Stimulated activated CD4-positive, alpha-beta T cell treated with anti-CD3 and anti-CD28 coated beads, Interleukin-1b, Interleukin-23, amount 100 ng/mL, for 48 hours (primary cell): Measurements from ENCODE around the gene B4GAT1.
"Not testable (repeated sequence)": the region's sequence is repeated elsewhere in the genome, so short reads cannot be mapped to it uniquely, and the experiment has no call there.

ENCODE experiments used
- DNase-seq: peaks from one replicate; pipeline ENCODE4 v3.0.0-alpha.2; 2020

The B4GAT1 gene

DNA sequence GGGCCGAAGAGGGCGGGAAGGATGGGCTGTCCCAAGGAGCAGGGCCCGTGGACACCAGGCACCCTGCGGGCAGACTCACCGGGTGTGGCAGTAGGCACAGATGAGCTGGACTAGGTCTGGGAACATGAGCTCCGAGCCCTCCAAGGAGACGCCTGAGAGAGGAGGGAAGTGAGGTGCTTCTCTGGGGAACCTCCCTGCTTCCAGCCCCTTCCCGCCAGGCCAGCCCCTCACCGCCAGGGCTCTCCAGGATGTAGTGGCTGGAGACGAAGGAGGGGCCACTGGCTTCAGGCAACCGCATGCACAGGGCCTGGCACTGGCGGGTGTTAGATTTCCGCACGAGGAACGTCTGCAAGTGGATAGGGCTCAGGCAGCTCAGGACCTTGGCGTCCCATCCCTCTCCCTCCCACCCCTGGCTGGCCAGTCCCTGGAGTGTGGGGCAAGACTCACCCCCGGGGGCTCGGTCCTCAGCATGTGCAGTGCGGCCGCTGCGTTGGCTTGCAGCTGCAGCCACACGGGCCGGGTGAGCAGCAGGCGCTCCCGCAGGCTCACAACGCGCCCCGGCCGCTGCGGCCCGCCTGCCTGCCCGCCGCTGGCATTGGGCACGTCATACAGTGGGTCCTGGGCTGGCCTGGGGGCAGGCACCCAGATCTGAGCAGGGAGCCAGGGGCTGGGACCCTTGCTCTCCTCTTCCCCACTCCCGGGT is 11.7 kb downstream of the B4GAT1 start:
- DNase-seq: no peak

DNA sequence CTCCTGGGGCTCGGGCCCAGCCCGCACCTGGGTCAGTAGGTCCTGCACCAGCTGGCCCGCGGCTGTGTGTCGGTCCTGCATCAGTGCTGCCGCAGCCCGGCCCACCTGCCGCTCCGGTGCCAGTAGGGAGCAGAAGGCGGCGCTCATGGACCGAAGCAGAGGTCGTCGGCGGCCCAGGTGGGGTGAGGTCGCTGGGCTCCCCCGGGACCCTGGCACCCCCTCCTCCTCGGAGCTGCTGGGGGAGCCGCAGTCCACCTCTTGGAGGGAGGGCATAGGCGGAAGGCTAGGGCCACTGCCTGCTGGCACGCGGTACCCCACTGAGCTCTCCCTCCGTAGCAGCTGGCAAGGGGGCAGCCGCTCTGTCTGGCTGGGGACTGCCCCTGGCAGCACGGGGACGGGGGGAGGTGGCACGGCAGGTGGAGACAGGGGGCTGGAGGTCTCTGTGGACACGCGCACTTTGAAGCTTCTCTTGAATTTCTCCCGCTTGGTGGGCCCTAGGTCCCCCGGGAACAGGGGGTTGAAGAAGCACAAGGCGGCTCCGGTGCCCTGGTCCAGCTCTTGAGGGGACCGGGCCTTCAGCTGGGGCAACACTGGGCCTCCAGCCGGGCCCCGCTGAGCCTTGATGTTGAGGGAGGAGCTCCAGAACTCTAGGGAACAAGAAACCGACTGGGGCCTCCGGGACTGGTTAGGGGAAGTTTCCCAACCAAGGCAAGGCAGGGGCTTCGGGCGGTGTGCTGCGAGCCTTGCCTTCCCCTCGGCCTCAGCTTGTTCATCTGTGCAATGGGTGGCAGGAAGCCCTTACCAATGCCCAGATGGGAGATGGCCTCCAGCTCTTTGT is 12.6 kb downstream of the B4GAT1 start:
- no peak for DNase-seq

DNA sequence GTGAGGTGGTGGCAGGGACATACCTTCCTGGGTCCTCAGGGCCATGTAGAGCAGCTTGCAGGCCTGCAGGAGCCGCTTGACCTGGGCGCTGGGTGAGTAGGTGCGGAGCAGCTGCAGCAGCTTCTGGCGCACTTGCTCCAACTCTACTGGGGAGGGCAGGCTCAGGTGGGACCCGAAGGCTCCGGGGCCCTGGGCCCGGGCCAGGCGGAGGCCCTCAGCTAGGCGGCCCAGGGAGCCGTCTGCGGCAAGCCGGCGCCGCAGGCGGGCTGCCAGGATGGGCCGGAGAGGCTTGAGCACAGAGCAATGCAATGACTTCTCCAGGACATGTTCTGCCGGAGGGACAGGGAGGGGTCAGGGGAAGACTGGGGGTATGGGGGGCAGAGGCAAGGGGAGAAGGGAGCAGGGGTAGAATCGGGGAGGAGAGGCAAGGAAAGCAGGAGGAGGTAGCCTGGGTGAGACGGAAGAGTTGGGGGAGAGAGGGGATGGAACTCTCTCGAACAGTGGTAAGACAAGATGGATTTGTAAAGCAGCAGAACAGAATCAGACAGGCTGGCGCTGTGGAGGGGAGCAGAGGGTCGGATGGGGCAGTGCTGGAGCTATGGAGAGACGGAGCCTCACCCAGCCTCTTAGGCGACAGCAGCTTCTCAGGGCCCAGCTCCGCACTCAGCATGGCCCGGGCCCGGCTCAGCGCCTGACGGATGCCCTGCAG is 13.4 kb downstream of the B4GAT1 start:
- DNase-seq: no peak

DNA sequence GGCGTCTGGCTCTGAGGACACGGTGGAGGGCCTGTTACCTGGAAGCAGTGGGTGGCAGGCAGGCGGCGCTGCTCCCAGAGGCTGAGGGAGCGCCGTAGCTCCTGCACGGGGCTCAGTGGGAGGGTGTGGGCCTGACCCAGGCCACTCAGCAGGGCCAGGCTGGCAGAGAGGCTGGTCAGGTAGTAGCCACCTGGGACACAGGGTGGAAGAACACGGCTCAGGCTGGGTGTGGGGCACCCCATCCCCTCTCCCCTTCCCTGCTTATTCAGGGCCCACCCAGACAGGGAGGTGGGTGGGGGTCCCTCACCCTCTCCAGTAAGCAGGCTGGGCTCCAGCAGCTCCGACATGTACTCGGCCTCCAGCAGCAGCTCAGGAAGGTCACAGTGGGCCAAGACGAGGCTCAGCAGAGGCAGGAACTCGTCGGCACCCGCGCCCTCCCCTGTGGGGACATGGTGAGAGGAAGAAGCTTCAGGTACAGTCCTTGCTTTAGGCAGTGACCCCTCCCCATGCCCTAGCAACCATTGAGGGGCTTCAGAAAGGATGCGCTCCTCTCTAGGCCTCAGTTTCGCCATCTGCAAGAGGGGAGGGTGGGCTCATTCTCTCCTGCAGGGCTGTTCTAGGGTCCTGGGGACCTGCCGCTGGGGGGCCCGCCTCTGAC is 14.1 kb downstream of the B4GAT1 start:
- DNase-seq: no peak

DNA sequence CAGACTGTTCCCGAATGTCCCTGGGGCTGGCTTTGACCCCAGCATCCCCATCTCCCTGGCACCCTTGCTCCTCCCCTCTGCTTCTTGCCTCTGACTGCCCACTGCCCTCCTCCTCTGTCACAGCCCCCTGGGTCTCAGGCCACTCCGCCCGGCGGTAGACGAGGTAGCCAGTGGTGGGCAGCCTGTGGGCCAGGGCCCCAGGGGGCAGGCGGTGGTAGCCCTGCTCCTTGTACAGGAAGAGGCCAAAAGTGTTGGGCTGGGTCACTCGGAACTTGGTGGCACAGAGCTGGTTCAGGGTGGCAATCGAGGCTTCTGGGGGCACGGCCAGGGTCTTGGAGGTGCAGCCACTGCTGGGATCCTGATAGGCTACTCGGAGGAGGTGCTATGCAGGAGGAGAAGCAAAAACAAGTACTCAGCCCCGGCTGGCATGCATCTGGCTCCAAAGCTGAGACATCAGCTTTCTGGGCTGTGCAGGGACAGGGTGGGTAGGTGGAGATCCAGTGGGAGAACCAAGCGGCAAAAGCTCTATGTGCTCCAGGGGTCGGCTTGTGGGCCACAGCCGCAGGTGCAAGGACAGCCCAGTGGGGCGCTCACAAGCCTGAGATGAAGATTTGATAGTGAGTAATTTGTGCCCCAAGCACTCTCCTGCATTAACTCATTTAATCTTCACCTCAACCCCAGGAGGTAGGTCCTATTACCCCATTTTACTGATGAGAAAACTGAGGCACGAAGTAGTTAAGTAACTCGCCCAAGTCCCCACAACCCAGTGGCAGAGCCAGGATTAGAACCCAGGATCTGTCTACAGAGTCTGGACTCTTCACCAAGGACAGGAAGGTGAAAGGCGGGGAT is 14.8 kb downstream of the B4GAT1 start:
- DNase-seq: no peak

DNA sequence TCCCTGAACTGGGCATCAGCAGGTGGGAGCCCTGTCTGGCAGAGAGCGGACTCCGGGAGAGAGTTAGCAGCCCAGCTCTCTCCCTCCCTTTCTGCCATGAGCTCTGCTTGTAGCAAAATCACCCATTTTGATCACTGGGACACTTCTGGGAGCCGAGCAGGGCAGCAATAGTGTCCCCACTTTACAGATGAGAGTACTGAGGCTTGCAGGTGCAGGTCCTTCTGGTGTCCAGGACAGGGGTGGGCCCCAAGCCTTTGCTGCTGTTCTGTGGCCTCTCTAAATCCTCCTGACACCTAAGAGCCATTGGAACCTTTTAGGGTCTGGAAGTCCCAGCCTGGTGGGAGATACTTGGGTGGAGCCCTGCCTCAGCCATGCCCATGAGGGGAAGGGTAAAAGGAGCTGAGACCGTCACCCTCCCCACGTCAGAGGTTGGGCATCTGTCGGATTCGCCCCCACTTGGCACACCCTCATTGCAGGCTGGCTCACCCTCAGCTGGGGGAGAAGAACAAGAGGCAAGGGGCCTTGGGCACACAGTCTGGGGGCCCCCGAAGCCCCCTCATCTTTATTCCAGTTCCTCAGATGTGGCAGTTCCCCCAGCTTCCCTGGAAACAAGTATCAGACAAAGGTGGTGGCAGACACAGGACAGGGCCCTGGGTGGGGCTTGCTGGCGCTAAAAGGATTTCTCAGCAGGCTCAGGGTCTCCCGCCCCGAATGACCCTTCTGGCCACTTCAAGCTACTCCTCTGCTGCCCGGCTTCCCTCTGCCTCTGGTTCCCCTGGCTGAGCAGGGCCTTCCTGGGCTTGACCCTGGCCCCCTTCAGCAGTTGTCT is 15.7 kb downstream of the B4GAT1 start:
- no peak for DNase-seq

DNA sequence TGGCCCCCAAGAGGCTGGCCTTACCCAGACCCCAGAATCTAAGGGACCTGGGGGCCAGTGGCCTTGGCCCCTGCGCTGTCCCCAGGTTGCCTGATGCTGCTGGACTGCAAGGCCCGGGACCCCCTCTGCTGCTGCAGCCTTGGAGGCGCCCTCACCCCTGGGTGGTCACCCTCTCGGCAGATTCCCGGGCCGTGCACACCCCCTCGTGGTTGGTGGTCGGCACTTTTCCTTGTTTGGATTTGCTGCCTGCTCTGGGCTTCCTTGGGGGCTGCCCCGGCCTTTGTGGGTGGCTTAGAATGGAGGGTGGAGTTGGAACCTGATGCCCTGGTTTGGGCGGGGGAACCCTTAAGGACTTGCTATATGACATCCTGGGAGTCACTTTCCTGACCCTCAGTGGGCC is 16.5 kb downstream of the B4GAT1 start:
- DNase-seq: no peak

DNA sequence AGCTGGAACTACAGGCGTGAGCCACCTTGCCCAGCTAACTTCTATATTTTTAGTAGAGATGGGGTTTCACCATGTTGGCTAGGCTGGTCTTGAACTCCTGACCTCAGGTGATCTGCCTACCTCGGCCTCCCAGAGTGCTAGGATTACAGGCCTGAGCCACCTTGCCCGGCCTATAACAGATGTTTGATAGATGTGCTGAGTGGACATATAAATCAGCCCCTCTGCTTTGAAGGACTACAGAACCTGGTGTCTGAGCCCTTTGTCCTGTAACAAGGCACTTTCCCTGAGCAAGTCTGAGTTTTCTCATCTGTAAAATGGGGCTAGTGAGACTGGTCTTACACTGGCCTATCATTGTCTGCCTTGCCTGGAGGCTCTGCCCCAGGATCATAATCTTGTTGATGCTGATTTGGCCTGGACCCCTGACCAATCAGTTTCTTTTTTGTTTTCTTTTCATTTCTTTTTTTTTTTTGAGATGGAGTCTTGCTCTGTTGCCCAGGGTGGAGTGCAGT is 18.2 kb downstream of the B4GAT1 start:
- DNase-seq: no peak

DNA sequence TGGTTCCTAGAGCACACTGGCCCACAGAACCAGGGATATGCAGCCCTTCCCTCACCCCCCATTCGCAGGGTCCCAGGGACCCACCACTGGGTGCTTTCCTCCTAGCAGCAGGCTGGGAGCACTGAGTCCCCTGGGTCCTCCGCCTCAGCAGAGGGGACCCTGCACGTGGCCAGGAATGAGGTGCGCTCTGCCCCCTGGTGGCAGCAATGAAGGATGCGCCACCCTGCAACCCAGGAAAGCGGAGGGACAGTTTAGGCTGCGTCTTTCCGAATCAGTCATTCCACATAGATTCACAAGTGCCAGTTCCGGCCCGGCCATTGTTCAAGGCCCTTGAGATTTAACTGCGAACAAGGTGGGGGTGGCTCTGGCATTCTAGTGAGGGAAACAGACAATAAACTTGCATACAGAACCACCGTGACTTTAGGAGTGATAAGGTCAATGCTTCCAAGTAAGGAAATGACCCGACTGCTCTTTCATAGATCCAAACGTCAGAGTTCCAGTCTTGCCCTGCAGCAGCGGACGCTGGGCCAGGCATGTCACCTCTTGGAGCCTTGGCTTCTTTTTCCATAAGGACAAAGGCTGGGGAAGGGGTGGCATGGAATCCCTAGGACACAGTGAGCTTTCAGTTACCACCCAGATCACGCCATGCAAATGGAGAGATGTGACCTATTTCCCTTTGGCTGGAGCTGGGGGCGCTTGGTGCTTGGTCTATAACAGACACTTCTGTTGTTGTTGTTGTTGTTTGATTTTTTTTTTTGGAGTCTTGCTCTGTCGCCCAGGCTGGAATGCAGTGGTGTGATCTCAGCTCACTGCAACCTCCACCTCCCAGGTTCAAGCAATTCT is 18.9 kb downstream of the B4GAT1 start:
- DNase-seq: peak; percentile 86

DNA sequence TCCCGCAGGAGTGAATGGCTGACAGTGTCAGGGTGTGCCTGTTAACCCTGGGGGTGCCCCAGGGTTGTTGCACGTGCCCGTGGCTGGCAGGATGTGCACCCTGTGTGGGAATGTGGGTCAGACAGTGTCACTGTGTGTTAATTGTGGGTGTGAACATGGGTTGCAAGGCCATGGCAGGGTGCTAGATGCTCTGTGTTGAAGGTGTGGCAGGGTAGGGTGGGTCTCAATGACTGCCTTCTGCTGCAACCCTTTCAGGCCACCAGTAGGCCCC is 19.5 kb downstream of the B4GAT1 start:
- DNase-seq: no peak

DNA sequence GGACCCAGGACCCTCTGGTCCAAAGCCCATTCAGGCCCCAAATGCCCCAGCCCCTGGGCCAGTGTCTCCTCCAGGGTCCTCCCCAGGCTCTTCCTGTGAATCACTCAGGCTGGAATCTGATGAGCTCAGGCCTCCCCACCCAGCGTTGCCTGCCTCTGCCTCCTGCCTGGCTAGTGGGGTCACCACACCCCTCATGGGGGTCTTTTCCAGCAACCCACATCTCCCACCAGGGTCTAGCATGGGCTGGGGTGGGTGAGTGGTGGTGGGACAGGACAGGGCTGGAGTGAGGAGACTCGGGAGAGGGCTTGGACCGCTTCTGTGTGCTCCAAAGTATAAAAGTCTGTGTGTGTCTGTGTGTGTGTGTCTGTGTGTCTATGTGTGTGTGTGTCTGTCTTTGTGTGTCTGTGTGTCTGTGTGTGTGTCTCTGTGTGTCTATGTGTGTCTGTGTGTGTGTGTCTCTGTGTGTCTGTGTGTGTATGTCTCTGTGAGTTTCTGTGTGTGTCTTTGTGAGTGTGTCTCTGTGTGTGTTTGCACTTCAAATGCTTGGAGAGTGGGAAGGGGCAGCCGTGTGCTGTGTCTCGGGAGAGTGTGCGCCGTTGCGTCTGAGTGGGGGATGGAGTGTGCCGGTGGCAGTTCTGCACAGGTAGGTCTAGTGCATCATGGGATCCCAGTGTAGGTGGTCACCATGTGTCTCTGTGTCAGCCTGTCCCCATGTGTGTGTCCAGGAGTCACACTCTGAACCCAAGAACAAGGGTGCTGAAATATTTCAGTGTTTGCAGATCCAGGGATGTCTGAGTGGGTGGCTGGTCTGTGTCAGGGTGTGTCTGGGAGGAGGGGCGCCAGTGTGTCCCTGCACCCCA is 20.0 kb downstream of the B4GAT1 start:
- DNase-seq: no peak

DNA sequence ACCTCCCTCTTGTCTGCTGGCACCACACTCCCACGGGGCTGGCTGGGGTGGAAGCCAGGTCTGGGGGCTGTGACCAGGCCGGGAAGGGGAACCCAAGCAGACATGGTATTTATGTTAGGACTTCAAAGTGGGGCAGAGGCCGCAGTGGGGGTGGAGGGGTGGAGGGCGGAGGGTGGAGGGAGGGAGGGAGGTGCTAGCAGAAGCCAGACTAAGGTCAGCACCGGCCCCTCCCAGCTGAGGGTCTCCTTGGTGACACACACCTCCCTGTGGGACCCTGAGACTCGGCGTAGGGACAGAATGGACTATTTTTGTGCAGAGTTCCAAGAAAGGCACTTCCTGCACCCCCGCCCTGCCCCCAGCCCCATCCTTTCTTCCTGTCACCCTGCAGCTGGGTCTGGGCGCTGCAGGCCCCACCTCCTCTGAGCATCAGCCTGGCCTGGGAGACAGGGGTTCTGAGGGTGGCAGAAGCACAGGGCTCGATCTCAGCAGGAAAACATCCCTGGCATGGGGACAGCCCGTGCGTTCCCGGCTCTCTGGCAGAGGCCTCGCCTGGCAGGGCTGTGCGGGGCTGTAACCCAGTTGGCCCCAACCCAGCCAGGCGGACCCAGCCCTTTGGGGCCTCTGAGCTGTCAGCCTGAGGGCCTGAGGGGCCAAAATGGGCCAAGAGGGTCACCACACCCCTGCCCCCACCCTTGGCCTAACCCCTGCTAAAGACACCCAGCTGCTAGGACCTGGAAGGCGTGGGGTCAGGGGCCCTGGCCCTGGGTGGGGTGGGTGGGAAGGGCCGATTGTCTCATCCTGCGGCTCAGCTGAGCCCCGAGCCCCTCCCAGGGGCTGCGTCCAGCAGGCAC is 20.9 kb downstream of the B4GAT1 start:
- DNase-seq: no peak

DNA sequence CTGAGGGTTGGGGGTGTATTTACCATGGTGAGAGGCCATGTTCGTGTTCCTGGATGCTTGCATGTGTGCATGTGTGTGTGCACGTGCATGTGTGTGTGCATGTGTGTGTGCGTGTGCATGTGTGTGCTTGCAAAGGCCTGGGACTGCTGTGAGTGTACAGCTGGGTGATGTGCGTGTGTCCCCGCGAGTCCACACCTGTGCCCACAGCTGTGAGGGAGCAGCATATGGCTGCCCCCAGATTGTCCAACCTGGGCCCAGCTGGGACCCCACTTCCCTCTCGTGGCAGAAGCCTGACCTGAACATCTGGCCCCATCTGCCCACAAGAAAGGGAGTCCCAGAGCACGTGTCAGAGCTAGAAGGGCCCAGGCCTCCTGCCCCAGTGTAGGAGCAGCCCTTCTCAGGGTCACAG is 22.2 kb downstream of the B4GAT1 start:
- DNase-seq: no peak

DNA sequence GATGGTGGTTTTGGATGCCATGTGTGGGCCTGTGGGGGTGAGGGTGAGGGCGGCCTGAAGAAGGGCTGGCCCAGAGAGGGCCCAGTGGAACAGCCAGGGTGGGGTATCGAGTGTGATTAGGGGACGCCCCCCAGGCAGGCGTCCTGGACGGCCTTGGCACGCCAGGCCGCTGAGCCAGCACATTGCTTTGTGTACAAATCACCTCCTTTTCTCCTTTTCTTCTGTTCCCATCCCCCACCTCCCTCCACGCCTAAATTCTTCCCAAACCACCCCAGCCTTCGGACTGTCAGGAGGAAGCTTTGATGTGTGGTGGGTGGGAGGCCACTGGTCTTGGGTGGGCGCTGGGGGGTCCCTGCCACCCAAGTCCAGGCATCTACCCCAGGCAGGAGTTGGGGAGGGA is 22.8 kb downstream of the B4GAT1 start:
- DNase-seq: no peak

DNA sequence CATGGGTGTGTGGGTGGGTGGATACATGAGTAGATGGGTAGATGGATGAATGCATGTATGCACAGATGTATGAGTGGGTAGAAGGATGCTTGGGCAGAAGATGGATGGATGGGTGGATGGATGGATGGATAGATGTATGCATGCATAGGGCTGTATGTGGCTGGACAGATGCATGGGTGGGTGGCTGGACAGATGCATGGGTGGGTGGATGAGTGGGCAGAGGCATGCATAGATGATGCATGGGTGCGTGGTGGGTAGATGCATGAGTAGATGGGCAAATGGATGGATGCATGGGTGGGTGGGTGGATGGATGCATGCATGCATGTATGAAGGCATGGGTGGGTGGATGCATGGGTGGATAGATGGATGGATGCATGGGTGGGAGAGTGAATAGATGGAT is 23.7 kb downstream of the B4GAT1 start:
- DNase-seq: no peak

DNA sequence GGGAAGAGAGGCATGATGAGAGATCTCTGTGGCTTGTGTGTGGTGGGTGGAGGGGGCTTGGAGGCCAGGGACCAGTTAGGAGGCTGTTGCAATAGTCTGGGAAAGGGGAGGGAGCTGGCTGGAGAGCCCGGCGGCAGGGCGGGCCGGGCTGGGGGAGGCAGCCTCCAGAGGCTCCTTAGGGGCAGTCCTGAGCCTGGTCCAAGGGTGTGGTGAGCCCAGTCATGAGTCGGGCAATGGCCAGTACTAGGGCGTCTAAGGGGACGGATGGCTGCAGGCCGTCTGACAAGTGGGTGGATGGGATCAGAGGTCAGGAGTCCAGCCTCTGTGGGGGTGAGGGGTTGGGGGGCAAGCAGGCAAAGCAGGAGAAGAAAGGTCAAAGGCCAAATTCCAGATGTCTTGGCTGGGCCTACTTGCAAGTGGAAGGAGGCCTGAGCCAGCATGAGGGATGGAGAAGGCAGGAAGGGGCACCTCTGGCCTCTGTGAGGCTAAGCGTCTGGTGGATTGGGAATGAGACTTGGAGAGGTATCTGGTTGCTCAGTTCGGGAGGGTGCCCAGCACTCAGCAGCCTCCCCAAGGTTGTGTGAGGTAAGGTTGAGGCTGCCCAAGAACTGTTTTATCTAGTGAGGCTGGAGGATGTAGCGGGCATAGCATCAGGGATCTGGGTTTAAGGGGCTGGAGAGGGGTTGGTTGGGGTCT is 24.5 kb downstream of the B4GAT1 start:
- DNase-seq: no peak

DNA sequence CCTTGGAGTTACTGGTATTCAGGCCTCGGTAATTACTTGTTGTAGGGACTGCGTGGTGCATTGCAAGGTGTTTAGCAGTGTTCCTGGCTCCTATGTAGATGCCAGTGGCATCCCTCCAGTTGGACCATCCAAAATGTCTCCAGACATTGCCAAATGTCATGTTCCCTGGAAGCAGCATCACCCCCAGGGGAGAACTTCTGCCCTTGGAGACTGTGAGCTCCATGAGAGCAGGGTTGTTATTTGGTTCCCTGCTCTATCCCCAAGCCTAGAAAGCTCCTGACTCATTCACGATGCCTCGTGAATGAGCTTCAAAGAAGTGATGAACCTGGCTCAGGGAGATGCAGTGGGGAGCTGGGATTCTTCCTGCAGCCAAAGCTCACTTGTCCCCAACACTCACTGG is 25.8 kb downstream of the B4GAT1 start:
- no peak for DNase-seq

DNA sequence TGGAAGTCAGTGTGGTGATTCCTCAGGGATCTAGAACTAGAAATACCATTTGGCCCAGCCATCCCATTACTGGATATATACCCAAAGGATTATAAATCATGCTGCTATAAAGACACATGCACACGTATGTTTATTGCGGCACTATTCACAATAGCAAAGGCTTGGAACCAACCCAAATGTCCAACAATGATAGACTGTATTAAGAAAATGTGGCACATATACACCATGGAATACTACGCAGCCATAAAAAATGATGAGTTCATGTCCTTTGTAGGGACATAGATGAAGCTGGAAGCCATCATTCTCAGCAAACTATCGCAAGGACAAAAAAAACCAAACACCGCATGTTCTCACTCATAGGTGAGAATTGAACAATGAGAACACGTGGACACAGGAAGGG is 26.7 kb downstream of the B4GAT1 start:
- not testable (repeated sequence) for DNase-seq
